KG1 (cell line): ENCODE data around the gene LRP1B.

Experiments used
- DNase-seq: peaks from one replicate; lab custom pipeline; 2025; lab: John Stamatoyannopoulos, UW

Gene LRP1B

DNA sequence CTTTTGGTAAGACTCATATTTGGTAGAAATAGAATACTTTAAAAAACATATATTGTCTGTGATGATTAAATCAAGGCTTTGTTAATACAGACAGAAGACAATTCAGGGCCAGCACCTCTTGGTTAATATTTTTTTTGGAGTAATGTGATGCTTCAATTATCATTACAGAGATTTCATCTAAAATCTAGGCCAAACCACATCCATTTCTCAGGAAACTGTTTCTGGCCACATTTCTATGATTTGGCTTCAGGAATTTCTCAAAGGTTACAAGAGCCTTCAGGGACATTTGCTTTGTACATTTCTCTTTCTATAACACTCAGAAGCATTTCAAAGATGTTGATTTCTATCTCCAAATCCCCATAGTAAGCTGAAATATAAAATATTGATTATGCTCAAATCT, 614.9 kb downstream of the LRP1B start:
- no peak for DNase-seq

GRCh38 chr2:141513853-141514252, 617.0 kb downstream of the LRP1B start:
- no peak for DNase-seq

DNA sequence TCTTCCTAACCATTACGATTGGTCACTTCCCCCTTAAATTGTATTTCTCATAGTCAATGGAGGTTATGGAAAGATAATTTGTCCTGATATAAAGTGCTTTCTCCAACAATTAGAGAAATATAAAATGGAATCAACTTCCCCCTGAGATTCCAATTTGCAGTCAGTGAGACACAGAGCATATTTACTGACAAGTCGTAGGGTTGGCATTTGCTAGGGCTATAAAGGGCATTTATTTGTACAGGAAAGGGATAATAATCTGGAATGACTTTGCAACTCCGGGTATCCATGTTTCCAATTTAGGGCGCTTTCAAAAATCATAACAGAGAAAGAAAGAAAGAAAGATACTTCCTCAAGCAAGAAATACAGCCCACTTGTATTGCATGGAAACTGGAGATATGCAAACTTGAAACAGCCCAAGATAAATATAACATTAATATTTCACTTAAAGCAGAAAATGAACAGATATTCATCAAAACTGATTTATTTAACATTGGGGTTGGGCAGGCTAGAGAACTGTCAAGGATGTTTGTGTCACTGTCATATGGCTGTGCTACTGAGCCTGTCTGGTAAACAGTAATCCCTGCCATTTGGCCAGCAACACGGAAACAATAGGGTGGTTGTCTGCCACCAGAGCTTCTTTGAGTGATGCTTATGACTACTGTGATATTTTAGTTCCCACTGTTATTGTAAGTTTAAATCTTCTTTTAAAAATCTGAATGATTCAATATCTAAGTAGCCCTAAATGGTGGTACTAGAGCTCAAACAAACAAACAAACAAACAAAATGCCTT, 621.8 kb downstream of the LRP1B start:
- DNase-seq: no peak

DNA sequence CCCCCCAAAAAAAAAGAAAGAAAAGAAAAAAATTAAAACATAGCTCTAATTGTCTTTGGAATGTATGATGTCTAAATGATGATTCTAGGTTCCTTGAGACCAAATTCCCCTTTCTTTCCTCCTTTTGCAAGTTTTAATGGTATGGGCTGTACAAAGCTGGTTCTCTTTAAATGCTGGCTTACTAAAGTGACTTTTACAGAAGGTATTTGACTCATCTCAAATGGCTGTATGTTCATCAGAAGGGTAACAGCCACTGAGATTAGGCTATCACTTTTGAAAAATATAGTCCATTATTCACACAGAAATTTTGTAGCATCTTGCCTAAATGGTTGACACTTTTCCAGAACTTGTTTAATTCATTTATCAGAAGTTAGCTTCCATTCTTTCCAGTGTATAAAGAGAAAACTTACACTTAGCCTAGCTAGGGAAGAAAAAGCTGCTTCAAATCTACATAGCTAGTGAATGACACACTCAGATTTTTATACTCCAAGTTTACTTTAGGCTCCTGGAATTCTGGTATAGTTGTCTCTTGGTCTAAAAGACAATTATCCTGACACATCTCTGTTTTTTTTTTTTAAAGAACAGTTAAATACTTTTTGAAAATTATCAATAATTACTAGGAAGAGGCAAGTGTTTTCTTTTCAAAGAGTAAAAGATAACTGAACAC, 622.6 kb downstream of the LRP1B start:
- DNase-seq: no peak

- no peak for DNase-seq
Measured at GRCh38 chr2:141506135-141506534, 624.7 kb downstream of the LRP1B start.

DNA sequence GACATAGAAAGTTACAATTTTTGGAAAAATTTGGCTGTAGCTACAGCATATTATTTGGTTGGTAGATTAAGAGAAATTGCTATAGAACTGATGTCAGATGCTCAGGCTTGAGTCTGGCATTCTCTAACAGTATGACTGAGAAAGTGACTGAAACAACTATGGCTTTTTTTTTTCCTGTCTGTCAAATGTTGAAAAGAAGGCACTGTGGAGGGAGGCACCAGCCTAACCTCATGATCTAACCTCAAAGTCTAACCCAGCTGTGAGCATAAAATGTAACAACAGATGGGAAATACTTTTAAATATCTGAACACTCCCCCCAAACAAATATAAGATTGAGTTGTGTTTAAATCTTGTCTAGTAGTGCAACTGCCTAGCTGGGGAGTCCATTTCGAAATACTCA, 629.1 kb downstream of the LRP1B start:
- DNase-seq: no peak

GRCh38 chr2:141499123-141499522, 631.7 kb downstream of the LRP1B start:
- peak; percentile 37 for DNase-seq

DNA sequence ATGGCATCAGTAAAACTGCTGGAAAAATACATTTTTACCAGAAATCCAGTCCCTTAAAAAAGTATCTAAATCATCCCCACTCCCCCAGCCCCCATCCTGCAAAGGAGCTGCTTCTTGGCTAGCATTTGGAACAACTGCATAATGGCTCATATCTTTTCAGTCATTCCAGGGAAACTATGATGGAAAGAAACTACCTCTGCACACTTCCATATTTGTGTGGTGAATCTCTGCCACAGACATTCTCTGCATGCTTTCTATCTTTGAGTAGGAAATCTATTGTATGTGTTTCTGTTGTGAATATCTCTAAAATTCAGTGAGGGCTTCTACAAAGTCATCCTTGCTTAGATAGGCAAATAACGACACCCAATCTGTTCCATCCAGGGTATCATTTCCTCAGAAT, 632.3 kb downstream of the LRP1B start:
- DNase-seq: no peak

- no peak for DNase-seq
Measured at GRCh38 chr2:141497272-141497671, 633.5 kb downstream of the LRP1B start.

- no peak for DNase-seq
Measured at GRCh38 chr2:141496810-141497209, 634.0 kb downstream of the LRP1B start.

DNA sequence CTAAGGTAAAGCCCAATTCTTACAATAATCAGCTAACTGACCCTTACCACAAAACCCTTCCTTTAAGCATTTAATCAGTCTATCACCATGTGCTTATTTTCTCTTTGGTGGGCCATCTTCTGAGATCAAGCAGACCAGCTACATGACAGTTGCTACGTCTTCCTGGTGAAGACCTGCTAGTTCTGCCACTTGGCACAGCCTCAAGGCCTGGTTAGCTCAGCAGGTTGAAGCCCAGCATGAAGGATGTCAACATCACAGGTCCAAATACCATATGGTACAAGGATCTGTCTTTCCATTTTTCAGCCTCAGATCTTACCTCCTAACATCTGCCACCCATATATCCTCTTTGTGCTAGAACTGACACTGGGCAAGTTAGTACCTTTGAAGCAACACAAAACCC, 636.9 kb downstream of the LRP1B start:
- no peak for DNase-seq

GRCh38 chr2:141492816-141493215, 638.0 kb downstream of the LRP1B start:
- DNase-seq: no peak

GRCh38 chr2:141490886-141491285, 639.9 kb downstream of the LRP1B start:
- no peak for DNase-seq

GRCh38 chr2:141482697-141483096, 648.1 kb downstream of the LRP1B start:
- no peak for DNase-seq

DNA sequence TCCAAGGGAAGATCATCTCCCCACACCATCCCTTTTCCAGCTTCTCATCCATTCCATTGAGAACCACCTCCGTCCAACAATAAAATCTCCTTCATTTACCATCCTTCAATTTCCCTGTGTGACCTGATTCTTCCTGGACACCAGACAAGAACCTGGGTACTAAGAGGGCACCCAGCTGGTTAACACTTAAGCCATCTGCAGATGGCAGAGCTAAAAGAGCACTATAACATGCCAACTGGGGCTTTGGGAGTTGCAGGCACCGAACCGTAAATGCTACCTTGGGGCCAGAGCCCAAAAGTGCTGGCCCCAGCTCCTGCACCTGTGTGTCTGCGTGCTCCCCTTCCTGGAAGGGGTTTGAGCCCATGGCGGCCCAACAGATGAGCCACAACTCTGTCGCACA, 655.0 kb downstream of the LRP1B start:
- DNase-seq: no peak

GRCh38 chr2:141468761-141469160, 662.1 kb downstream of the LRP1B start:
- DNase-seq: no peak

DNA sequence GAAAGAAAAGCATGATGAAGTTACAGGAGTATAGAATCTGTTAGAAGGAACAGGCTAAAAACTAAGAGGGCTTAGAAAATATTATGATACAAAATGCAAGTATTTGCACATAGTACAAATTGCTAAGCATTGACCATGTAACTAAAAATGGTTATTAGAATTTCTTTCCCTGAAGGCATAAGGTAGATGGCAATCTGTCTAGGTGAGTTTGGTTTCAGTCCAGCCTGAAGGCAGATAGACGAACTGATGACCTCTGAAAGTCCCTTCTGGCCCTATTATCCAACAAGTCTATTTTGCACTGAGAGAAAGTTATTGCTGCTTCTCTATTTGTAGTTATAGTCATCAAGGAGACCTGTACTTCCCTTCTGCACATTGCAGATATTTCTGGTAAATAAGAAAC, 663.5 kb downstream of the LRP1B start:
- no peak for DNase-seq

DNA sequence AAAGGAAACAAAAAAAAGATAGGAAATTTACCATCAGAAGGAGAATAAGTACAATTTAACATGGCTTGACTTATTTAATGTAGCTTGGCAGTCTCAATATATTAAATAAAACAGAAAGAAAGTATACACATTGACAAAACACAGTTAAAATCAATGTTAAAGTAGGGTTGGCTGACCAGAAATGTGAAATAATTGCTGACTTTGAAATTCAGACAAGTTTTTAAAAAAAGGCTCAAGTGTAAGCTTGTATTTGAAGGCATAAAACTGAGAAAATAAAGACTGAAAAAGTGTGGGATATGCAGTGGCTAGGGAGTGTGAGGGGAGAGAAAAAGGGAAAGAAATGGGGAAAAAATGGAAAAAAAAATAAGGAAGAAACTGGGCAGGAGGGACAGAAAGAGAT, 665.8 kb downstream of the LRP1B start:
- no peak for DNase-seq

GRCh38 chr2:141458351-141458750, 672.5 kb downstream of the LRP1B start:
- DNase-seq: no peak

DNA sequence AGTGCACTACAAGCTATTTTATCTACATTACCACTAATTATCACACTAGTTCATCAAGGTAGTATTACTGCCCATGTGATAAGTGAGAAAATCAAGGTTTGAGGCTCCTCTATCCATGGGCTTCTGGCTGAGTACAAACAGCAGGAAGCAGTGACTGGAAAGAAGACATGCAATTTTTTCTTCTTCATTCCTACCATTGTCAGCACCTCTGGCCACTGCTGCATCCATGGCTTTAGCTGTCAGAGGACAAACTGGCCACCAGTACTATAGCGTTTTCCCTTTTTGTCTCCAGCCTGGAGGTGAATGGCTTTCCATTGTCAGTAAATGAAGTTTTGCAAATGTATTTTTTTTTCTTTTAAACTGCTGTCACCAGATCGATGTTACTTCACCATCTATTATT, 674.9 kb downstream of the LRP1B start:
- DNase-seq: no peak

DNA sequence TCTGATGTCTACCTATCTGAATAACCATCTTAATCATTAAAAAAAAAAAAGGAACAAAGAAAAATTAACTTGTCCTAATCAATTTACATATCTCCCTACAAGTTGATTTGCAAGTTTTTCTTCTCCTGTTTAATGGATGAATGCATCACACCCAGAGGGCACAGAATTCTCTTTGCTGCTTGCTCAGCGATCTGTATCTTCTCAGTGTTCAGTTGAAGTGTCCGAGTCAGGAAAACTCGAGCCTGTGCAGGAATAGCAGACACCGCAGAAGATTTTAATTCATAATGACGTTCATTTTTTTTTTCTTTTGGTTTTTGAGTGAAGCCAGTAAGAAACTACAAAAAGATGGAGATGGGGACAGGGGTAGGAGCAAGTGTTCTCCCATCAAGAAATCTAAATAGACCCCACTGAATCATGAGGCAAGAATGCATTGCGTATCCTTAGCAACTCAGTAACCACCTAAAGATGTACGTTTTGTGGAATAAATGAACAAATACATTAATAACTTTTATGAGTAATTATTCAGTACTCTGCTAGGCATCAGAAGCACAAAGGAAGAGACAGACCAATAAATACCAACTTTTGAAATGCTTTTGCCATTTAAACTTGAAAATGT, 675.5 kb downstream of the LRP1B start:
- no peak for DNase-seq

DNA sequence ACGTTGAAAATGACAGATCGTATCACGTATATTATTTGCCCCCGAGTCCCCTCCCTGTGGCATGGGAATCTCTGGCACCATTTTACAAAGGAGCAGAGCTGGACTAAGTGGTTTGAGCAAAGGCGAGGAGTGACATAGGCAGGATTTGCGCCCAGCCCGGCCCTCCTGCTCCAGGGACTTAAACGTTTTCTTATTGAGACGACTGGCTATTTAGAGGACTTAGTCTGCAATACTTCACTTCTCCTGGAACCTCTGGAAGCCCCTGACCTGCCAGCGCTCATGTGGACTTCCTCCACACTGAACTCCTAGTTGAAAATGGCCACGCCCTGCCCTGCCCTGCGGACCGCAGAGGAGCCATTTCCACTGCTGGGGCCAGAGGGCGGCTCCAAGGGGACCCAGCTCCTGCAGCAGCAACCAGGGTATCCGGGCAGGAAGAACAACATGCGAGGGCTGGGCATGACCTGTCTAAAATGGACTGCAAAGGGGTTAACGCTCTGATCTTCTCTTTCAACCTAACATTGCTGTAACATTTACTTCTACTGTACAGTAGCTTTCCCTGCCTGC, 690.7 kb downstream of the LRP1B start:
- DNase-seq: no peak

- no peak for DNase-seq
Measured at GRCh38 chr2:141439524-141439923, 691.3 kb downstream of the LRP1B start.
